HepG2 (cell line): Measurements from ENCODE around the gene RPS13. TPM values are rescaled to one million over a fixed set of nuclear protein-coding genes. Genes with fewer than 3 reads are reported as not detected.

Experiments
- AGO1 ChIP-seq: fragments of 200-400 bp; formaldehyde crosslinking; IDR thresholded peaks from 2 replicates; pipeline ENCODE4 v1.6.1; 2017; ENCODE audit warnings: mild to moderate bottlenecking, low read depth, low read length, moderate library complexity; ENCODE audit not compliant: poor library complexity, severe bottlenecking
- ELF1 ChIP-seq: sonication (generic); formaldehyde crosslinking; IDR thresholded peaks from 2 replicates; pipeline ENCODE4 v1.4.0; 2020; ENCODE audit warnings: missing genetic modification reagents
- GFI1 ChIP-seq: sonication (generic); formaldehyde crosslinking; IDR thresholded peaks from 2 replicates; pipeline ENCODE4 v1.5.0; 2020; ENCODE audit warnings: missing genetic modification reagents, mild to moderate bottlenecking, borderline replicate concordance
- HCFC1 ChIP-seq: fragments of 150-350 bp; IDR thresholded peaks from 2 replicates; pipeline ENCODE4 v1.6.1; 2014; ENCODE audit warnings: low read depth, low read length
- KMT2B ChIP-seq: IDR thresholded peaks from 2 replicates; pipeline ENCODE4 v1.6.1; 2016; ENCODE audit warnings: missing genetic modification reagents, missing compliant biosample characterization
- PPARG ChIP-seq: conservative IDR thresholded peaks from 2 replicates; pipeline ENCODE4 v1.6.1; 2016; ENCODE audit warnings: missing biosample characterization, missing genetic modification reagents
- PTBP1 ChIP-seq: fragments of 200-400 bp; formaldehyde crosslinking; IDR thresholded peaks from 2 replicates; pipeline ENCODE4 v1.6.1; 2018; ENCODE audit warnings: low read length, low read depth; ENCODE audit not compliant: poor library complexity, severe bottlenecking
- RARA ChIP-seq: IDR thresholded peaks from 2 replicates; pipeline ENCODE4 v1.6.1; 2016; ENCODE audit warnings: missing genetic modification reagents, missing compliant biosample characterization
- RXRB ChIP-seq: IDR thresholded peaks from 2 replicates; pipeline ENCODE4 v1.6.1; 2016; ENCODE audit warnings: borderline replicate concordance, missing genetic modification reagents, missing compliant biosample characterization
- ZBTB8A ChIP-seq: sonication (generic); formaldehyde crosslinking; IDR thresholded peaks from 2 replicates; pipeline ENCODE4 v1.4.0; 2020; ENCODE audit warnings: mild to moderate bottlenecking, low read depth, missing genetic modification reagents, borderline replicate concordance
- ZFYVE20 ChIP-seq: sonication (generic); formaldehyde crosslinking; IDR thresholded peaks from 2 replicates; pipeline ENCODE4 v1.8.0; 2023; ENCODE audit warnings: low read depth, mild to moderate bottlenecking, moderate library complexity, missing genetic modification reagents, borderline replicate concordance
- ZIK1 ChIP-seq: sonication (generic); formaldehyde crosslinking; IDR thresholded peaks from 2 replicates; pipeline ENCODE4 v1.5.0; 2020; ENCODE audit warnings: mild to moderate bottlenecking, low read depth, missing genetic modification reagents, borderline replicate concordance
- ZMAT3 ChIP-seq: sonication (generic); formaldehyde crosslinking; conservative IDR thresholded peaks from 2 replicates; pipeline ENCODE4 v1.7.0; 2021; ENCODE audit warnings: missing genetic modification reagents
- ZNF274 ChIP-seq: sonication (generic); formaldehyde crosslinking; IDR thresholded peaks from 2 replicates; pipeline ENCODE4 v1.5.1; 2020; ENCODE audit warnings: mild to moderate bottlenecking, missing genetic modification reagents
- ZNF572 ChIP-seq: sonication (generic); formaldehyde crosslinking; IDR thresholded peaks from 2 replicates; pipeline ENCODE4 v1.5.1; 2020; ENCODE audit warnings: mild to moderate bottlenecking, missing genetic modification reagents
- ZNF652 ChIP-seq: IDR thresholded peaks from 2 replicates; pipeline ENCODE4 v1.6.1; 2016; ENCODE audit warnings: low read depth, borderline replicate concordance
- ZNF670 ChIP-seq: sonication (generic); formaldehyde crosslinking; IDR thresholded peaks from 2 replicates; pipeline ENCODE4 v1.8.0; 2022; ENCODE audit warnings: mild to moderate bottlenecking, missing genetic modification reagents, borderline replicate concordance
- ZSCAN21 ChIP-seq: sonication (generic); formaldehyde crosslinking; IDR thresholded peaks from 2 replicates; pipeline ENCODE4 v1.8.0; 2022; ENCODE audit warnings: mild to moderate bottlenecking, missing genetic modification reagents, moderate library complexity, borderline replicate concordance
- ZZZ3 ChIP-seq: sonication (generic); formaldehyde crosslinking; IDR thresholded peaks from 2 replicates; pipeline ENCODE4 v1.4.0; 2020; ENCODE audit warnings: missing genetic modification reagents, mild to moderate bottlenecking, borderline replicate concordance
- polyA plus RNA-seq, 8 experiments: library from polyadenylated mRNA; depleted of rRNA in 3 of 8; stranded (reverse) in 7 of 8; unstranded in 1 of 8; fragments of >200 nt; fragmentation: Illumina TruSeq in 4 of 8; extraction: Trizol in 4 of 8; gene quantifications; 2 replicates each; pipeline versions ENCODE4 v1.2.1 to v1.2.3, GENCODE V29; 2011 to 2016; ENCODE audit warnings: low read depth in 4 of 8, missing spikeins in 1 of 8, mixed read lengths in 1 of 8; ENCODE audit not compliant: insufficient read depth in 1 of 8
- total RNA-seq, 5 experiments: library from RNA; depleted of rRNA; stranded (reverse); fragments of >200 nt; fragmentation: Illumina TruSeq; extraction: Trizol; gene quantifications; 2 replicates each; pipeline ENCODE4 v1.2.3, GENCODE V29; 2016; ENCODE audit warnings: low read depth in 1 of 5
- TF ChIP-seq, protein P1 (sequence below): sonication (generic); formaldehyde crosslinking; IDR thresholded peaks from 2 replicates; pipeline ENCODE4 v1.5.1; 2020; ENCODE audit warnings: mild to moderate bottlenecking, missing genetic modification reagents, moderate library complexity
- TF ChIP-seq, protein P2 (sequence below): sonication (generic); formaldehyde crosslinking; IDR thresholded peaks from 2 replicates; pipeline ENCODE4; 2020; ENCODE audit warnings: missing genetic modification reagents, mild to moderate bottlenecking, borderline replicate concordance
- TF ChIP-seq, protein P3 (sequence below): IDR thresholded peaks from 2 replicates; pipeline ENCODE4 v1.6.1; 2016
- TF ChIP-seq, protein P4 (sequence below): sonication (generic); formaldehyde crosslinking; IDR thresholded peaks from 2 replicates; pipeline ENCODE4 v1.4.0; 2020; ENCODE audit warnings: mild to moderate bottlenecking, low read depth, missing genetic modification reagents

RPS13 gene
- total and polyA plus RNA-seq, 2 of the 13 experiments (the other 11 are each of a cell fraction or from before 2014, with no cell fraction given): 1,542 to 2,245 TPM

- TF ChIP-seq ZBTB8A (CRISPR knock-in tag) (no peak), AGO1 (no peak), RARA (CRISPR knock-in tag) (no peak), ZIK1 (CRISPR knock-in tag) (no peak), KMT2B (CRISPR knock-in tag) (no peak), HCFC1 (no peak), RXRB (no peak), PPARG (CRISPR knock-in tag) (no peak), ZNF274 (0 out of 2 replicates have a peak, but pooled peaks have one; percentile 22), ZFYVE20 (no peak), ELF1 (no peak), ZNF652 (CRISPR knock-in tag) (no peak), ZZZ3 (CRISPR knock-in tag) (no peak), ZNF670 (CRISPR knock-in tag) (no peak), ZSCAN21 (no peak), ZMAT3 (CRISPR knock-in tag) (no peak), PTBP1 (no peak), ZNF572 (no peak), GFI1 (CRISPR knock-in tag) (0 out of 2 replicates have a peak, but pooled peaks have one; percentile 19)
- TF ChIP-seq, protein P1, sequence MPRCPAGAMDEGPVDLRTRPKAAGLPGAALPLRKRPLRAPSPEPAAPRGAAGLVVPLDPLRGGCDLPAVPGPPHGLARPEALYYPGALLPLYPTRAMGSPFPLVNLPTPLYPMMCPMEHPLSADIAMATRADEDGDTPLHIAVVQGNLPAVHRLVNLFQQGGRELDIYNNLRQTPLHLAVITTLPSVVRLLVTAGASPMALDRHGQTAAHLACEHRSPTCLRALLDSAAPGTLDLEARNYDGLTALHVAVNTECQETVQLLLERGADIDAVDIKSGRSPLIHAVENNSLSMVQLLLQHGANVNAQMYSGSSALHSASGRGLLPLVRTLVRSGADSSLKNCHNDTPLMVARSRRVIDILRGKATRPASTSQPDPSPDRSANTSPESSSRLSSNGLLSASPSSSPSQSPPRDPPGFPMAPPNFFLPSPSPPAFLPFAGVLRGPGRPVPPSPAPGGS (CRISPR knock-in tag): no peak
- TF ChIP-seq, protein P2, sequence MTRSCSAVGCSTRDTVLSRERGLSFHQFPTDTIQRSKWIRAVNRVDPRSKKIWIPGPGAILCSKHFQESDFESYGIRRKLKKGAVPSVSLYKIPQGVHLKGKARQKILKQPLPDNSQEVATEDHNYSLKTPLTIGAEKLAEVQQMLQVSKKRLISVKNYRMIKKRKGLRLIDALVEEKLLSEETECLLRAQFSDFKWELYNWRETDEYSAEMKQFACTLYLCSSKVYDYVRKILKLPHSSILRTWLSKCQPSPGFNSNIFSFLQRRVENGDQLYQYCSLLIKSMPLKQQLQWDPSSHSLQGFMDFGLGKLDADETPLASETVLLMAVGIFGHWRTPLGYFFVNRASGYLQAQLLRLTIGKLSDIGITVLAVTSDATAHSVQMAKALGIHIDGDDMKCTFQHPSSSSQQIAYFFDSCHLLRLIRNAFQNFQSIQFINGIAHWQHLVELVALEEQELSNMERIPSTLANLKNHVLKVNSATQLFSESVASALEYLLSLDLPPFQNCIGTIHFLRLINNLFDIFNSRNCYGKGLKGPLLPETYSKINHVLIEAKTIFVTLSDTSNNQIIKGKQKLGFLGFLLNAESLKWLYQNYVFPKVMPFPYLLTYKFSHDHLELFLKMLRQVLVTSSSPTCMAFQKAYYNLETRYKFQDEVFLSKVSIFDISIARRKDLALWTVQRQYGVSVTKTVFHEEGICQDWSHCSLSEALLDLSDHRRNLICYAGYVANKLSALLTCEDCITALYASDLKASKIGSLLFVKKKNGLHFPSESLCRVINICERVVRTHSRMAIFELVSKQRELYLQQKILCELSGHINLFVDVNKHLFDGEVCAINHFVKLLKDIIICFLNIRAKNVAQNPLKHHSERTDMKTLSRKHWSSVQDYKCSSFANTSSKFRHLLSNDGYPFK (CRISPR knock-in tag): no peak
- TF ChIP-seq, protein P3, sequence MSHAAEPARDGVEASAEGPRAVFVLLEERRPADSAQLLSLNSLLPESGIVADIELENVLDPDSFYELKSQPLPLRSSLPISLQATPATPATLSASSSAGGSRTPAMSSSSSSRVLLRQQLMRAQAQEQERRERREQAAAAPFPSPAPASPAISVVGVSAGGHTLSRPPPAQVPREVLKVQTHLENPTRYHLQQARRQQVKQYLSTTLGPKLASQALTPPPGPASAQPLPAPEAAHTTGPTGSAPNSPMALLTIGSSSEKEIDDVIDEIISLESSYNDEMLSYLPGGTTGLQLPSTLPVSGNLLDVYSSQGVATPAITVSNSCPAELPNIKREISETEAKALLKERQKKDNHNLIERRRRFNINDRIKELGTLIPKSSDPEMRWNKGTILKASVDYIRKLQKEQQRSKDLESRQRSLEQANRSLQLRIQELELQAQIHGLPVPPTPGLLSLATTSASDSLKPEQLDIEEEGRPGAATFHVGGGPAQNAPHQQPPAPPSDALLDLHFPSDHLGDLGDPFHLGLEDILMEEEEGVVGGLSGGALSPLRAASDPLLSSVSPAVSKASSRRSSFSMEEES (CRISPR knock-in tag): no peak
- TF ChIP-seq, protein P4, sequence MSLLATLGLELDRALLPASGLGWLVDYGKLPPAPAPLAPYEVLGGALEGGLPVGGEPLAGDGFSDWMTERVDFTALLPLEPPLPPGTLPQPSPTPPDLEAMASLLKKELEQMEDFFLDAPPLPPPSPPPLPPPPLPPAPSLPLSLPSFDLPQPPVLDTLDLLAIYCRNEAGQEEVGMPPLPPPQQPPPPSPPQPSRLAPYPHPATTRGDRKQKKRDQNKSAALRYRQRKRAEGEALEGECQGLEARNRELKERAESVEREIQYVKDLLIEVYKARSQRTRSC (CRISPR knock-in tag): no peak
Measured at GRCh38 chr11:17036666-17037658, 40.5 kb downstream of the RPS13 start (continued).
